NCI-H1092 treated with DMSO at 0.1 percent for 48 hours (cell line): ENCODE data around the gene TMCC1.
"Not testable (repeated sequence)": the region's sequence is repeated elsewhere in the genome, so short reads cannot be mapped to it uniquely, and the experiment has no call there.

Source experiments
- DNase-seq: peaks from one replicate; lab custom pipeline; 2025; lab: John Stamatoyannopoulos, UW

Gene TMCC1

GRCh38 chr3:129769616-129770015 is 123.9 kb downstream of the TMCC1 start:
- no peak for DNase-seq

DNA sequence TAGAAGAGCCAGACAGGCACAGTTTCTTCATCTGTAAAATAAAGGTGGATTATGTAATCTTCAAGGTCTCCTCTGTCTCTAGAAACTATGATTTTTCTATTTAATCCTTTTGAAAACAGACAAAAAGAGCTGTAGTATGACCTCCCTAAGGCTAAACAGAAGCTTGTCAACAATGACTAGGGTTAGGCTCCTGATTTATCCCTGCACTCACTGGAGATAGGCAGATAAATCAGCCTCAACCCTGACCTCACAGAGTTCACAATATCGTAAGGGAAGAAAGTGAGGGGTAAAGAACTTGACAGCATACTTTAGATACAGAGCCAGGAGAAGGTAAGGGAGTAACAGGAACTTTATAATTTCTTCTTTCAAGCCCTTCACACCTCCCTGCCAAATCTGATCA is 124.8 kb downstream of the TMCC1 start:
- no peak for DNase-seq

GRCh38 chr3:129766135-129766534 is 127.4 kb downstream of the TMCC1 start:
- DNase-seq: no peak

DNA sequence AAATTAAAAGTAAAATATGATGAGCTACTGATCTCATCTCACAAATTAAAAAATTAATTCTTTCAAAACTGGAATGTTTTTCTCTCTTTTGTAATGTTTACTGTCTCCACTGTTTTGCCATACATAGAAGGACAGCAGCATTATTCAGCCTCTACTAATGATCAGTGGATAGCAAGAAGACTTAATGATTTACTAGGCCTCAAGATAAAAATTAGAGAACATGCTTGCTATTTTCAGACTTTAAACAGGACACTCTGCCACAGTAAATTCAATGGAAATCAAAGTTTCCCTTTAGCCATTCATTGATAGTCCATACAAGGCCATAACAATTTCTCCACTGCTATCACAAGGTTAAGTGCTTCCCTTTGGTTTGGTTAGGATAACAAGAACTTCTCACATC is 129.4 kb downstream of the TMCC1 start:
- DNase-seq: no peak

- DNase-seq: no peak
Observed at GRCh38 chr3:129758785-129759320, 134.7 kb downstream of the TMCC1 start.

DNA sequence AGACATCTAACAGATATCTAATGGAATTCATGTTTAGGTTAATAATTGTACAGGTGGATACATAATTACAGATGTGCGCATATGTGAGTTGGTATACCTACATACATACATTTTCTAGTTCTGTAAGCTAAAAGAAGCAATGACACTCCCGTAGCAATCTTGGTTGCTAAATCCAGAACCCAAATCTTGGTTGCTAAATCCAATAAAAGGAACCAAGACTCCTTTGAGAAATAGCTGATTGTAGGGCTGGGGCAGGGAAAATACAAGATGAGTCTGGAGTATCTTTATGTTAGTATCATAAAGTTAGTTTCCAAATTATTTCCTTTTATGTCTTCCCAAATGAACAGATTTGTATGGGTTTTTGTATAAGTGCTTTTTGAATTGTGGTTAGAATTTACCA is 135.2 kb downstream of the TMCC1 start:
- DNase-seq: no peak

DNA sequence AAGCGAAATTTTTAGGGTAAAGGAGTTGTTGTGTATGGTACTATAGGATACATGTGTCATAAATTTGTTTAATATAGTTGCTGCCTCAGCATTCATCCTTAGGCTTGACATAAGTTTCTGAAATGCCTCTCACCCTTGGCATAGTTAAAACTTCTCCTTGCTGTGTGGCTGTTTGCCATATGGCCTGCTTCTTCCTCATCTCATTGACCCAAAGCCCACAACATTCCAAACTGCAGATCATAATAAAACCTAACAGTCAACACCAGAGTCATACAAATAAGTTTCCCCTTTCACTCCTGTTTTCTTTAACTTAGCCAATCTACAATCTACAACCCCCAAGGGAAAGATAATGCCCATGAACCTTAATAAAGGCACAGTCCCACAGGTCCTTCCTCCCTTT is 136.6 kb downstream of the TMCC1 start:
- no peak for DNase-seq

DNA sequence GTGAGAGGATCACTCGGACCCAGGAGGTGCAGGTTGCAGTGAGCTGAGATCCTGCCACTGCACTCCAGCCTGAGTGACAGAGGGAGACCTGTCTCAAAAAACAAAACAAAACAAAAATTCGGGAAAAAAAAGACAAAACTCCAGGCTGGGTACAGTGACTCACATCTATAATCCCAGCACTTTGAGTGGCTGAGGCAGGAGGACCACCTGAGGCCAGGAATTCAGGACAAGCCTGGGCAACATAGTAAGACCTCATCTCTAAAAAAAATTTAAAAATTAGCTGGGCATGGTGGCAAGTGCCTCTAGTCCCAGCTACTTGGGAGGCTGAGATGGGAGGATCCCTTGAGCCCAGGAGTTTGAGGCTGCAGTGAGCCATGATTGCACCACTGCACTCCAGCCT is 142.4 kb downstream of the TMCC1 start:
- DNase-seq: not testable (repeated sequence)

DNA sequence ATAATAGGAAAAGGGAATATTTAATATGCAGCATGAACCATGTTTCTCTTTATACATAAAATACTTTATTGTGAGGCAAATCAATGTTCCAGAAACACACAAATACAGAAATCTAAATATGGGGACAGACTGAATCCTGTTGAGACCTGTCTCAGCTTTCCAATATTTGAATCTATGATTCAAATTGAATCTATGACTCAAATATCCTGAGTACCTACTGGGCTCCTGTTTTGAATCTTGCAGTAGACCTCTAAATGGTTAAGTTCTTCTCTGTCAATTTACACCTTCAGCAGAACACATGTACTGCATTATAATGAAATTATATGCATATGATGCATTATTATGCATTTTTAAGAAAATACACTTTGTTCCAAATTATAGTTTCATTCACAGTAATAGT is 143.8 kb downstream of the TMCC1 start:
- no peak for DNase-seq

- DNase-seq: no peak
Observed at GRCh38 chr3:129747992-129748391, 145.5 kb downstream of the TMCC1 start.

GRCh38 chr3:129747136-129747535 is 146.4 kb downstream of the TMCC1 start:
- DNase-seq: no peak

- no peak for DNase-seq
Observed at GRCh38 chr3:129746629-129747028, 146.9 kb downstream of the TMCC1 start.

- no peak for DNase-seq
Observed at GRCh38 chr3:129745253-129745652, 148.3 kb downstream of the TMCC1 start.

DNA sequence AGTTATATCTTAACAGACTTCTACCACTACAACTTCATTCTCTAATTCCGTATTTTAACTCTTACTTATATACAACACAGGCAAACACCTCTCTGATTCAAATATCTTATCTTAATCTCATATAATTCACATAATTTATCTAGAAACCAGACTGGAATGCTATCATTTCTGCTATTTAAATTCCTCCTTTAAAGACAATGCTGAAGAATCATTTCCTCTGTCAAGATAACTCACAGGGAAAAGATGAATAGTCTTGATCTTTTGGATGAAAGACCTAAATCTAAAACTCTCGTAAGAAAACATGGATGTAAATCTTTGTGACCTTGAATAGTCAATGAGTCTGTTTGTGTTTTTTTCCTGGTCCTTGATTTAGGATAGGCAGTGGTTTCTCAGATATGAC is 151.7 kb downstream of the TMCC1 start:
- no peak for DNase-seq

- no peak for DNase-seq
Observed at GRCh38 chr3:129740090-129740489, 153.4 kb downstream of the TMCC1 start.

DNA sequence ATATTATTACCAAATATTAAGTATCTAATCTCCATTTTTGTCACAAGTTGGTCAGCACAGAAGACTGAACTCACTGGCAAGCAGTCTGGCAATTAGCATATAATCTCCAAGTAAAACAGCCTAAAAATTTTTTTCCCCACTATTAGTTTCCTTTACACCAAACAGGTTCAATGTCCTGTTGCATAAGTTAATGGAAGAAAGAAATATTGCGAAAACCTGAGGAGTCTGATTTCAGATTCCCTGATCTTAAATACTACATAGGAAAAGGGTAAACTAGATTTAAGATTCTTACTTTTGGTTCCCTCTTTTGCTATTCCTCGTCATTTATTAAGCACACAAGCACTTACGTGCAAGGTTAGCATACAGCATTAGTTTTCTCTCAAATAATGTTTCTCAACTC is 153.9 kb downstream of the TMCC1 start:
- no peak for DNase-seq

GRCh38 chr3:129738172-129738571 is 155.3 kb downstream of the TMCC1 start:
- DNase-seq: no peak

- DNase-seq: no peak
Observed at GRCh38 chr3:129736070-129736469, 157.4 kb downstream of the TMCC1 start.

- DNase-seq: no peak
Observed at GRCh38 chr3:129735638-129736037, 157.9 kb downstream of the TMCC1 start.

- DNase-seq: no peak
Observed at GRCh38 chr3:129734449-129734848, 159.1 kb downstream of the TMCC1 start.

DNA sequence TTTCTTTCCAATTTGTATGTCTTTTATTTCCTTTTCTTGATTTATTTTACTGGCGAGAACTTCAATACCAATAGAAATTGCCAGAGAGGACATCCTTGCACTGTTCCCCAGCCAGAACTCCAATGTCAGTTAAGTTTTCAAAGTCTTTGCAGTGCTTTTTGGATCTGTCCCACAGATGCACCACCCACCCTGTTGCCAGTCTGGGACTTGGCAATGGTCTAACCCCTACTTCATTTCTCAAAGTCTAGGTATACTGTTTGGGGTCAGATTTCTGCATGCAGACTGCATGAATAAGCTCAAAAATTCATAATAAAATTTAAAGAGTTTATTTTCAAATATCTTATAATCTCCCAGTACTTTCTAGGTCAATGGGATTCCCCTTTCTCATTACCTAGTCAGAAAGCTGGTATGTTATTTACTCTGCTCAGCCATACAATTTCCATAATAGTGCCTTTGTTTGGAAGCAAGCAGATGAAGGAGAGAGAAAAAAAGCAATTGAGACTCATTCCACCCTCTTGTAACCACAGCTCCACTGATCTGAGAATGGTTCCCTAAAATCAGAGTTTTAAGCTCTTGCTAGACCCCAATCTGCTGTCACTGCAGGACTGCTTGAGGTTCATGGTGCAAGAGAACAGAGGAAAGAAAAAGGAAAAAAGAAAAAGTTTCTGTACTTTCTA is 161.2 kb downstream of the TMCC1 start:
- no peak for DNase-seq

DNA sequence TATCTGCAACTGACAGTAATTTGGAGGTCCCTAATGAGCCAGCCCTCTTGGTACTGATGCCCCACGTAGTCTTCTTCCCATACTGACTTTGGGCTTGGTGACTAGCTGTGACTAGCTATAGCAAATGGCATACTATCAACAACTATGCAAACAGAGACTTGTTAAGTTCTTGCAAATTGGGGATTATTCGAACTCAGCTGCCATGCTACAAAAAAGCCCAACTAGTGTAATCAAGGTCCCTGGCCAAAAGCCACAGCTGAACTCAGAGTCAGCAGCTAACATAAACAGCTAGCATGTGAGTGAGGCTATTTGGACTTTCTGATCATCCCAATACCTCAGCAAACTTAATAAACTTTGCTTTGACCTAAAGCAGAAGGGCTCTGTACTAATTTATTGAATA is 165.8 kb downstream of the TMCC1 start:
- DNase-seq: no peak

- DNase-seq: no peak
Observed at GRCh38 chr3:129723558-129724324, 169.8 kb downstream of the TMCC1 start.

DNA sequence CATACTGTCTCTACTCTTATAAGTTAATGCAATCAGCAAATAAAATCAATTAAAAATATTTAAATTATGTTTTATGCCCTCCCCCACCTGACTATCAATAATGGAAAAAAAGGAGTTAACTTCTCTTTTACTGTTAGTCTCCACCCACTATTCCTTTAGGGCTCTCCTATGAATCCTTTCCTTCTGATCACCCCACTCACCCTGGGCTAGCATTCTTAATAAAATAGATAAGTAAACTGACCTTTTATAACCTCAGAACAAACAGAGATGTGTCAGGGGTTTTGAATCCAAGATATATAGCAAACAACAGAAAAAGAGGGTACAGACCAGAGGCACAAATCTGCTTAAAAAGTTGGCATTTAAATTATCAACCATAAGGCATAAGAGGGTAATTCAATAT is 171.0 kb downstream of the TMCC1 start:
- no peak for DNase-seq
